HG02798 (cell line): ENCODE data around the gene CACNA1D.
"Not testable (repeated sequence)": the region's sequence is repeated elsewhere in the genome, so short reads cannot be mapped to it uniquely, and the experiment has no call there.

ENCODE experiments used
- ATAC-seq: cut with Tn5 transposase; IDR thresholded peaks from one replicate; pipeline ENCODE4 v1.9.1; 2021; ENCODE audit warnings: mild to moderate bottlenecking; ENCODE audit not compliant: unreplicated experiment, poor library complexity

The CACNA1D gene

DNA sequence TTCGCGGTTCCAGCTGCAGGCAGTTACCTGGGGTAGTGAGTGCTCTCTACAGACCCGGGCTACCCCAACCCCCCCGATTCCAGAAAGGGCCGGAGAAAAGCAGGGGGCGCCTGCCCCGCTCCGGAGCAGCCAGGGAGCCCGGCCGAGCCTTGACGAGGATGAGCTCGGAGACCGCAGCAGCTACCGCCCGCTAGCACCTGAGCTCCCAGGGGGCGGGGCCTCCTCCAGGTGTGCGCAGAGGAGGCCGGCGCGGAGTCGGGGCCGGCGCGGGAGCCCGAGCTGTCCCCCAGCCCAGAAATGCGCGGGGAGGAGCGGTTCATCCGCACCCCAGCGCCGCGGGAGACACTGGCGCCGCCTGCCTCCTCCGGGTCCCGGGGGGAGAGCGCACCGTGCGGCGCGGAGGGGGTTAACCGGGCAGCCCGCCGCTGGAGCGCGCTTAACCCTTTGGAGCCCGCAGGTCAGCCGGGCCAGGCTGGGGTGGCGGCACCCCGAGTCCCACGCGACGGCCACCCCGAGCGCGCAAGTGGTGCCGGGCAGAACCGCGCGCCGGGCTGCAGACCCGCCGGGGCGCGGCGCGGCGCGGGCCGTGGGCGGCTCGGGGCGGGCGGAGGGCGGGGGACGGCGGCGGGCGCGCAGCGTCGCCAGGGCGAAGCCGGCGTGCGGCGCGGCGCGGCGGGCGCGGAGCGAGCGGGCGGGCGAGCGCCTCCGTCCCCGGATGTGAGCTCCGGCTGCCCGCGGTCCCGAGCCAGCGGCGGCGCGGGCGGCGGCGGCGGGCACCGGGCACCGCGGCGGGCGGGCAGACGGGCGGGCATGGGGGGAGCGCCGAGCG is at the start of gene CACNA1D:
CACNA1D (plus strand) TSS at position 649 of the 829 bp plus-strand sequence. CDS start 556 bp downstream, outside the sequence.
- no peak for ATAC-seq

DNA sequence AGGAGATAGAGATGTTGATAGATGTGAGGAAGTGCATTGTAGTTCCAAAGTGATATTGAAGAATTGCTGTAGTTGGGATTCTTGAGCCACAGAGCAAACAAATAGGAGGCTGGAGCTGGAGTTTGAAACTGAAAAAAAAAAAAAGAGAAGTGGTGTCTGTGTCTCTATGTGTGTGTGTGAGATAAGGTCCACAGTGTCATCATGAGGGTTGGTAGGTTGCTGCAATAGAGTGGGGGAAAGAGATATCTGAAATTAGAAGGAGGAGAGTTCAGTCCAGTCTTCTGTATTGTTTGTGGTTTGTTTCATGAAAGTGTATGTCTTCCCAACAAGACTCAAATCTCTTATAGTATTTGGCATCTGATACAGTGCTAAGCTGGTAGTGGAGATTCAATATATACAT is 37.3 kb upstream of the CACNA1D start:
- no peak for ATAC-seq

DNA sequence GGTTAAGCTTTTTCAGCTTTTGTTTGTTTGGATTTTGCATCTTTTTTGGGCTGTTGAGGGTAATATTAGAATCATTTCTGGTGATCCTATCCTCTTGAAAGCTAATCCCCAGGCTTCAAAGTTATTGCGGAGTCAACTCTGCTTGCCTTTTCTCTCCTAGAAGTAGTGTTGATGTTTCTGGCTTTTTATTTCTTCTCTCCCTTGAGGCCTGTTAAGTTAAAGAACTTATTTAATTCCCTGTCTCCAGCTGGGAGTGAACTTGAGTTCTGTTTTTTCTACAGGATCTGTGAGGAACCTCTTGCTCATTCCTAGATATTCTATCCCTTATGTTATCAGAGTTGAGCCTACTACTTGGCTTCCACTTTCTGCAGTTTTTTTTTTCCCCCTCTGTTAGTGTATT is 34.1 kb upstream of the CACNA1D start:
- no peak for ATAC-seq

DNA sequence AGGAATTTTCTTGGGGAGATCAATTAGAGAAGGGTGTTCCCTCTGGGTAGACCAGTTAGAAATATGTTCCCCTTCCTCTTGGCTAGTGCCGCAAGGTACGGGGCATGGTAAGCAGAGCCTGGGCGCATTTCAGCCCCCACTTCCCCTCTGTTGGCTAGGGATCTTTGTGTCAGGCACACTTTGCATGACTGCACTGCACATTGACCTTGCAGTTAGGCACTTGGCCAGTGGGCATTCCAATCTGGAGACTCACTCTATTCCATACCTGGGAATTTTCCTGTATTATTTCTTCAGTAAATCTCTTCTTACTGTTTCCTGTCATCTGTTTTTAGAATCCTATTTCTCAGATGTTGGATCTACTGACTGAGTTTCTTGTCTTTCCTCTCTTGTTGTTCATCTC is 30.0 kb upstream of the CACNA1D start:
- ATAC-seq = no peak

DNA sequence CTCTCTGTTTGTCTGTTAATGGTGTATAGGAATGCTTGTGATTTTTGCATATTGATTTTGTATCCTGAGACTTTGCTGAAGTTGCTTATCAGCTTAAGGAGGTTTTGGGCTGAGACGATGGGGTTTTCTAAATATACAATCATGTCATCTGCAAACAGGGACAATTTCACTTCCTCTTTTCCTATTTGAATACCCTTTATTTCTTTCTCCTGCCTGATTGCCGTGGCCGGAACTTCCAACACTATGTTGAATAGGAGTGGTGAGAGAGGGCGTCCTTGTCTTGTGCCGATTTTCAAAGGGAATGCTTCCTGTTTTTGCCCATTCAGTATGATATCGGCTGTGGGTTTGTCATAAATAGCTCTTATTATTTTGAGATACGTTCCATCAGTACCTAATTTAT is 24.7 kb upstream of the CACNA1D start:
- not testable (repeated sequence) for ATAC-seq

DNA sequence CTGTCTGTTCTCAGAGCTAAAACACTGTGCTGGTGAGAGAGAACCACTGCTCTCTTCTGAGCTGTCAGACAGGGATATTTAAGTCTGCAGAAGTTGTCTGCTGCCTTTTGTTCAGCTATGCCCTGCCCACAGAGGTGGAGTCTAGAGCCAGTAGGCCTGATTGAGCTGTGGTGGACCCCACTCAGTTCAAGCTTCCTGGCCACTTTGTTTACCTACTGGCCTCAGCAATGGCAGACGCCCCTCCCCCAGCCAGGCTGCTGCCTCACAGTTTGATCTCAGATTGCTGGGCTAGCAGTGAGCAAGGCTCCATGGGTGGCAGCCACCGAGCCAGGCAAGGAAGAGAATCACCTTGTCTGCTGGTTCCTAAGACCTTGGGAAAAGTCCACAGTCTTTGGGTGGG is 21.0 kb upstream of the CACNA1D start:
- ATAC-seq = no peak

DNA sequence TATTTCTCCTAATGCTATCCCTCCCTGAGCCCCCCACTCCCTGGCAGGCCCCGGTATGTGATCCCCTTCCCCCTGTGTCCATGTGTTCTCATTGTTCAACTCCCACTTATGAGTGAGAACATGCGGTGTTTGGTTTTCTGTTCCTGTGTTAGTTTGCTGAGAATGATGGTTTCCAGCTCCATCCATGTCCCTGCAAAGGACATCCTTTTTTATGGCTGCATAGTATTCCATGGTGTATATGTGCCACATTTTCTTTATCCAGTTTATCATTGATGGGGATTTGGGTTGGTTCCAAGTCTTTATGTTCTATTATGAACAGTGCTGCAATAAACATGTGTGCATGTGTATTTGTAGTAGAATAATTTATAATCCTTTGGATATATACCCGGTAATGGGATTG is 18.0 kb upstream of the CACNA1D start:
- ATAC-seq = not testable (repeated sequence)

DNA sequence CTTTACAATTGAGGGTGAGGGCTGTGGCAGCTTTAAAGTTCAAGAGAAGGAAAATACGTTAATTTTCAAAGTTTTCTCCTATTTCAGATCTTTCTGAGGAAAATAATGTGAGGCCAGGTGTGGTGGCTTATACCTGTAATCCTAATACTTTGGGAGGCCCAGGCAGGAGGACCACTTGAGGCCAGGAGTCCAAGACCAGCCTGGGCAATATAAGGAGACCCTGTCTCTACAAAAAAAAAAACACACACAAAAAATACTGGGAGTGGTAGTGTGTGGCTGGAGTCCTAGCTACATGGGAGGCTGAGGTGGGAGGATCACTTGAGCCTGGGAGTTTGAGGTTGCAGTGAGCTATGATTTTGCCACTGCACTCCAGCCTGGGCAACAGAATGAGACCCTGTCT is 16.7 kb upstream of the CACNA1D start:
- not testable (repeated sequence) for ATAC-seq

DNA sequence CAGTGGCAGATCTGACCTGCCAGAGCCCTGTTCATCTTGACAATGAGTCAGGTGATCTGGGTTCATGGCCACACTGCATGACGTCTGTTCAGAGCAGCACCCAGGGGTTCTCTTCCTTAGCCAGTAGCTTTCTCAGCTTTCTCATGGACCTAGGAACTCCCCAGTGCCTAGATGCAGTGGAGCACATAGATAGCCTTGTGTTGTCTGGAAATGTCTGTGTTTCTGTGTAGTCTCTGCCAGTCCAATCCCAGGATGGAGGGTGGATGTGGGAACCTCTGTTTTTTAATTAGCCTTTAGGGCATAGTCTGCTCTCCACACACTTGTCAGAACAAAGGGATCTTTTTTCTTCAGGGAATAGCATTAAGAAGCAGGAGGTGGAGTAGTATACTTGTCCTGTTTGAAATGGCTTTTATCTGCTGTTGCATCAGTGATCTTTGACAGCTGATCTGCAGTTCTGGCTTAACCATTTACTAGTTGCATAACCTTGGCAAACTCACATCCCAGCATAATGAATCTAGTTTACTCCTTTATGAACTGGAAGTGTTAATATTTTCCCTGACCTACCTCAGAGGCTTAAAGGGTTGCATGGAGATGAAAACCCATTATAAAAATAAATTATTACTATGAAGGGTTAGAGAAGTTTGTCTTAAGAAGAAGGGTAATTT is 16.1 kb upstream of the CACNA1D start:
- ATAC-seq = no peak

DNA sequence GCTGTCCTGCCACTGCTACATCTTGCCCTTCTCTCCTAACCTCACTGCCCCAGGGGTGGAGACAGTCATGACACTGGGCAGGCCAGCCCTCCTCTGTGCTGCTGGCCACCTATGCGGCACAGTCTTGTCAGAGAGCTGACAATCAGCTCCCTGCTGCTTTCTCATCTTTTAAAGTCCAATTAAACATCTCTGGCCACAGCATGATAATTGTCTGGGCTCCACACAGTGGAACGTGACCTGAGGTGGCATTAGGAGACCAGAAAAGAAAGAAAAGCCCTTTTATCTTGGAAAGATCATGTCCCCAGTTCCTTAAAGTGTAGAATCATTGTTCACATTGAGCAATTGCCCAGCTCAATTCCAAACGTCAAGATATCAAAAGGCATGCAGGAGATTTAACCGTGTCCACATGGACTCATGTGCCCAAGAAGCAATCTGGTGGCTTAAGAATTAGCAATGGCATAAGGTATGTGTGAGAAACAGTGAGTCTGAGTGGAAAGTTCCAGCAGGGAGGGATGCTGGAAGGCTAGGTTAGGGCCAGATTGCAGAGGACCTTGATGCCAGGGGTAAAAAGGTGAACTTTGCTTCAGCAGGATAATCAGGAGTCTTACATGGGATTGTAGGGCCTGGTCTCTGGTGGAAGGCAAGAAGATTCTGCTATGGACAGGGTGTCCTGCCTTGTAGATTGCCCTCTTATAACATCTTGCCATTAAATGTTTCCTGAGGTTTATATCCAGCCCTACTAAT is 15.3 kb upstream of the CACNA1D start:
- ATAC-seq = no peak

DNA sequence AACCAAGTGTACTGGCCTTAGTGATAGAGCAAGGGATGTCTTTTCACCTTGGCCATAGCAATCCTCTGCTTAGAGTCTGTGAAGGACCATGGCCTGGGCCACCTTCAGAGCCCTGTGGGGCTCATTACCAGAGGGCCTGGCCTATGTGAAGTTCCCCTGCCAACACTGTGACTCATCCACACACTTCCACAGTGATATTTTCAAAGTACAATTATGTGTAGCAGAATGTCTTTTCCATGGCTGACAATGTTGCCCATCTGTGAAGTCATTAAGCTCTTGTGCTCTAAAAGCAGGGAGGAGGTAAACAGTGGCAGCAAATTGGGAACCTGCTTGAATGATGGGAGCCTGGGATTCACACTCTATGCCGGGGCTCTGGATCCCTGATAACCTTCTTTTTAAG is 12.2 kb upstream of the CACNA1D start:
- ATAC-seq = no peak

DNA sequence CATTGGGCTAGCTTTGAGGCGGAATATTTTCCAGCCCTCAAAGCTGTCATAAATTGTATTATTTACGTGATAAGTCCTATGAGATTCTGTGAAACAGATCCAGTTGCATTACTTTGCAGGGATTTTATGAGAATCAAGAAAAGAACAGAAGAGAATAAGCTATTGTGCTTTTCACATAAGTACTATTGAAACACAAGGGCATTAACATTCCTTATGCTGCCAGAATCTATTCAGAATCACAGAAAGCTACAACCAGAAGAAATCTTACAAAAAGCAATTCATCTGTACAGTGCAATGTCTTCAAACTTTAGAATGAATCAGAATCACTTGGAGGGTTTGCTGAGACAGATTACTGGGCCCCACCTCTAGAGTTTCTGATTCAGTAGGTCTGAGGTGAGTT is 10.6 kb upstream of the CACNA1D start:
- ATAC-seq = no peak

DNA sequence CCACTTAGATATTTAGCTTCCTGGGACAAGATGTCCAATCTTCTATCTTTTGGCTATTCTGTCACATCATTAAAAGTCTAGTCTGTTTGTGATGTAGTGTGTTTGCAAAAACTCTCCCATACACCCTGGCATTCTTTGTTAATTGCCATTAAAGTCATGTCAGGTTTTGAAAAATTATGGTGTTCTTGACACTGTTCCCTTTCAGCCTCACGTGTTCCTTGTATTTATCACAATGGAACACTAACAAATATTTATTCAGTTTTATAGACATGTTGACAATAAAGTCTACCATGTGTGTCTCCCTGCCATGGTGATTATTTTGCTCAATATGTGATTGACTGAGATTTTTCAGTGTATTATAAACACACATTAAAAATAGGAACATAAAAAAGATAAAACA is 9.4 kb upstream of the CACNA1D start:
- ATAC-seq = no peak

DNA sequence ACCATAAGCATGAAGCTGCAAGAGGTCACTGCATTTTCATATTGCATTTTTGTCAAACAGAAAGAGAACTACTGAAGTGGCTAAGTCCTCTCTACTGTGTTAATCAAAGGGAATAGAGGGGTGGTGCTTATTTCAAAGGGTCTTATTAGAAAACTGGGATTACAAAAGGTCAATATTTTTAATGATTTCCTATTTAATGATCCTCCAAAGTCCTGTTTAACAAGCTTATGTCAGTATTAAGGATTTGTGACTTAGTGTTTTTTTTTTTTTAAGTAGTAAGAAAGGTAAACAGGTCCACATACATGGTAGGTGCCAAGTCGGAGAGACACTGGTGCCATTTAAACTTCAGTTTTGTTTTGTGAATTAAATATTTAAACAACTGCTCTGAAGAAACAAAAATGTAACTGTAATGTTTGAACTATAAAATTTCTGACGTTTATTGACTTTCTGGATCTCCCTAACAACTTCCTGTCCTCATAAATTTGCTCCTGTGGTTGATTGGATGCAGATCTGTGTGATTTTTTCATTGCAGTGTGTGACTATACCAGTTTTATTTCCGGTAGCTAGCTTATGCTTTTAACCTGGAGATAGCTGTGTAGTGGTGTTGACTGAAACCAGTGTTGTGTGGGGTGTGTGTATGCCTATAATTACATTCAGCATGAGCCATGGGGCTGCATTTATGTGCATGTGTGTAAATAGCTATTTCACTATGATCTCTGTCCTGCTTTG is 8.6 kb upstream of the CACNA1D start:
- no peak for ATAC-seq

DNA sequence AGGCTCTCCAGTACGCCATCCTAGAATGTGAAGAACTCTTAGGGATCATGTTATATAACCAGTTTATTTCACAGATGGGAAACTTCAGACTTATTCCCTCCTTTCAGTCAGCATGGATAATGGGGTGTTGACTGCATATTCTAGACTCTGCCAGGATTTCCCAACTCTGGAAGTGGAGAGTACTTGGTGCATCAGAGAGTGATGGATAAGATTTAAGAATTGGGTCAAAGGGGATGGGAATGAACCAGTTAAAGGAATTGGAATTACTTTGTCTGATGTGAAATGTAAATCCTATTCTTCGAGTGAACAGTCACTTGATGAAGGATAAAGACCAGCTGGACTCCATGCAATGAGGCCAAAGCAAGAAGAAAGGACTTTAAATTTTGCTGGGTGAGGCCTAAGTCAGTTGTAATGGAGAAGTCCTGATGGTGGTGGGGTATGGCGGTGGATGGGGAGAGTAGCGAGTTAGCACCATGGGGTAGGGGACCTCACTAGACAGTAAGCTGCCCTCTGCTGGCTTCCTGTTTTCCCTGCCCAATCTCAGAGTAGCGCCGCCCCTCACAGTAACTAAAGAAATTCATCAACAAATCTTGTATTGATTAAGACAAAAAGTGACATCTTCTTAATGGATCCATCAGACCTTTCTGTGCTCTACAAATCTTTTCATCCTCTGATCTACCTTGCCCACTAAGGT is 7.3 kb upstream of the CACNA1D start:
- no peak for ATAC-seq

DNA sequence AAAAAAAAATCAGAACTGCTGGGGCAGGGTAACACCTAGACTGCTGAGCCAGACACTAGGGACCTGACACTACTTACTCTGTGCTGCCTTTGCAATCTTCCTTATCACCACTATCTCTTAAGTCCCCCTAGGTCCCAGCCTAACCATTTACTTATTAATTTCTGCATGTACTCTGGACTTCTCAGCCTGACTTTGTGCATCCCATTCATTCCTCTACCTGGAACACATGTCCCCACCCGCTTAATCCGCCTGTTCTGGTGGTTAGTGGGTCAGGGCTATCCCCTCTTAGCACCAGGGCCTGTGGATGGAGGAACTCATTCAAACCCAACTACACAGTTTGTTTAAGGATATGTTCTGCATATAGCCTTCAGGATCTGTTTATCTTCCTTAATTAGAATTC is 5.0 kb upstream of the CACNA1D start:
- no peak for ATAC-seq

DNA sequence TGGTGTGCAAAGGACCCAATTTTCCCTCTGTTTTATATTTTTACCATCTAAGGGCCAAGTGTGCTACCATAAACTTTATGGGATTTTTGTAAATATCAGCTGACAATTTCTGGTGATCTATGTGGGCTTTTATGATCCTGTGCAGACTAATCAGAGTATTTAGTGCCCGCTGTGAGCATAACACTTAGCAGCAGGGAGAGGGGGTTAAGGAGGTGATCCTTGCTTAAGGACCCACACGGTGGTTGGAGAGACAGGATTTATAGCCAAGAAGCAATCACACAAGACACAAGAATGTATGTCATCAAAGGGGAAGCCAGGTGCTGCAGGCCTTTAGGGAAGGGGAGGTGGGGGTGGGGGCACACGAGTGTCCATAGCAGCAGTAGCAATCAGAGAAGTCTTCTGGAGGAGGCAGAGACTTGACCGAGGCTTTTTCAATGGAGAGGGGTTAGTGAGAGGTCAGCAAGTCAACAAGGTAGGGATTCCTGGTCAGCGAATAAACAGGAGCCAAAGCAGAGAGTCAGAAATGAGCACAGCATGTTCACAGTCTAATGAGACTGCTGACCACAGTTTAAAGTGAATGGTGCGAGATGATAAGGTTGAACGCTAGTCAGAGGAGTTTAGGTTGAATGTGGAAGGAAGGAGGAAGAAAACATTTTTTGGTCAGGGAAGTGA is 4.5 kb upstream of the CACNA1D start:
- ATAC-seq = no peak

DNA sequence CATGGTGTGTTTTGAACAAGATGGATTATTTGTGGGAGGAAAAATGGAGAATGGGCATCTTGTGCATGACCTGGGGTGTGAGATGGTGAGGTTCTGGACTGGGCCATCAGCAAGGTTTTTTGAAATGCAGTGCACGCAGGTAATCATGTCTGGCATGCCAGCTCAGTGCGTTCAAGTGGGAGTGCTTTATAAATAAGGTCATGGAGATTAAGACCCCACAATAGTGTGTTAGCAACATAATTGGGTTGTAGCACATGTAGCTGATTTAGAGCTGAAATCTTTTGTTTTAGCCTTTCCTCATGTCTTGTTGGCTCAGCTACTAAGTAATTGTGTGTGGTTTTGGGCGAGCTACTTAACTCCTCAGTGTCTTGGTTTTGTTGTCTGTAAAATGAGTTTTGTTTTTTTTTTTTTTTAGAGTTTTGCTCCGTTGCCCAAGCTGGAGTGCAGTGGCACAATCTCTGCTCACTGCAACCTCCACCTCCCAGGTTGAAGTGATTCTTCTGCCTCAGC is 3.9 kb upstream of the CACNA1D start:
- ATAC-seq = no peak

DNA sequence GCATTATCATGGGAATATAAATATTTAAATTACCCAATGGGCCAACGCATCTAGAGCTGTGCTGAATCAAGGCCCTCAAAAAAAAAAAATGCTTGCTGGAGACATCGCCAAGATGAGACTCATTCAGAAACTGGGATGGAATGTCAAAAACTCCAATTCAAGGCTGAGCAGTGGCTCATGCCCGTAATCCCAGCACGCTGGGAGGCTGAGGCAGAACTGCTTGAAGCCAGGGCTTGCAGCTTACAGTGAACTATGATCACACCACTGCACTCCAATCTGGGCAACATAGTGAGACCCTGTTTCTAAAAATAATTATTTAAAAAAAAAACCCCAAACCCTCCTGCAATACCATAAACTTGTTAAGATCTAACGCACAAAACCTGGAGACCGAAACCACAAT is 3.1 kb upstream of the CACNA1D start:
- ATAC-seq = no peak
